Middle frontal gyrus (tissue), 1 donor: ENCODE measurements around the gene GOLGB1.
"Not testable (repeated sequence)": the region's sequence is repeated elsewhere in the genome, so short reads cannot be mapped to it uniquely, and the experiment has no call there.

Experiments
- DNase-seq: peaks from one replicate; pipeline ENCODE4 v3.0.0-alpha.2; 2015; ENCODE audit warnings: low spot score; ENCODE audit errors: extremely low spot score

GOLGB1 gene

GRCh38 chr3:121696186-121696585 lies 53.4 kb downstream of the GOLGB1 start:
- DNase-seq = no peak

GRCh38 chr3:121692010-121692699 lies 57.4 kb downstream of the GOLGB1 start:
- DNase-seq = no peak

GRCh38 chr3:121690777-121691405 lies 58.6 kb downstream of the GOLGB1 start:
- no peak for DNase-seq

GRCh38 chr3:121688747-121689146 lies 60.8 kb downstream of the GOLGB1 start:
- not testable (repeated sequence) for DNase-seq

GRCh38 chr3:121681792-121682191 lies 67.7 kb downstream of the GOLGB1 start:
- DNase-seq = no peak

GRCh38 chr3:121677141-121677540 lies 72.4 kb downstream of the GOLGB1 start:
- no peak for DNase-seq

- DNase-seq = no peak
Observed at GRCh38 chr3:121670676-121671075, 78.9 kb downstream of the GOLGB1 start.

- no peak for DNase-seq
Observed at GRCh38 chr3:121667333-121667732, 82.2 kb downstream of the GOLGB1 start.

- no peak for DNase-seq
Observed at GRCh38 chr3:121665488-121665887, 84.1 kb downstream of the GOLGB1 start.

- no peak for DNase-seq
Observed at GRCh38 chr3:121663171-121663847, 86.2 kb downstream of the GOLGB1 start.

- DNase-seq = no peak
Observed at GRCh38 chr3:121662742-121663141, 86.8 kb downstream of the GOLGB1 start.

- no peak for DNase-seq
Observed at GRCh38 chr3:121661376-121661775, 88.2 kb downstream of the GOLGB1 start.

- no peak for DNase-seq
Observed at GRCh38 chr3:121660356-121661171, 89.0 kb downstream of the GOLGB1 start, which contains the start of gene HCLS1. HCLS1 (minus strand) TSS chr3:121660903; CDS start chr3:121658347, 2,556 bp downstream.

- no peak for DNase-seq
Observed at GRCh38 chr3:121659586-121659985, 90.0 kb downstream of the GOLGB1 start.

GRCh38 chr3:121658716-121659435 lies 90.7 kb downstream of the GOLGB1 start:
- DNase-seq = no peak

- DNase-seq = no peak
Observed at GRCh38 chr3:121654493-121655385, 94.8 kb downstream of the GOLGB1 start.

- no peak for DNase-seq
Observed at GRCh38 chr3:121651684-121652083, 97.9 kb downstream of the GOLGB1 start.

GRCh38 chr3:121649645-121650044 lies 99.9 kb downstream of the GOLGB1 start:
- no peak for DNase-seq

GRCh38 chr3:121648219-121648958 lies 101.2 kb downstream of the GOLGB1 start:
- DNase-seq = no peak
